Raji (cell line): ENCODE results near the gene CYP4F12.

Experiments
- POLR2A ChIP-seq: IDR thresholded peaks from 2 replicates; pipeline ENCODE4 v1.6.1; 2011; ENCODE audit warnings: low read depth, low read length, control low read depth; ENCODE audit not compliant: insufficient read depth

CYP4F12 gene

GRCh38 chr19:15737722-15738121, 64.8 kb downstream of the CYP4F12 start, which contains the start of gene OR10H3:
TSS of gene OR10H3 (plus strand) at chr19:15737985. CDS start at chr19:15741393, 3,408 bp downstream.
- no peak for TF ChIP-seq POLR2A

GRCh38 chr19:15740785-15741184, 67.9 kb downstream of the CYP4F12 start:
- no peak for TF ChIP-seq POLR2A
